COLO829 (cell line): ENCODE measurements around the gene PDE7B.
"Not testable (repeated sequence)": the region's sequence is repeated elsewhere in the genome, so short reads cannot be mapped to it uniquely, and the experiment has no call there.

Experiments
- DNase-seq: peaks from one replicate; pipeline ENCODE4 v3.0.0; 2012; ENCODE audit warnings: low spot score

The PDE7B gene

GRCh38 chr6:136111831-136112230, 260.3 kb downstream of the PDE7B start:
- DNase-seq: no peak

GRCh38 chr6:136112262-136112661, 260.8 kb downstream of the PDE7B start:
- DNase-seq: no peak

- DNase-seq: peak; percentile 39
Measured at GRCh38 chr6:136113736-136114173, 262.3 kb downstream of the PDE7B start.

- DNase-seq: no peak
Measured at GRCh38 chr6:136114661-136115060, 263.2 kb downstream of the PDE7B start.

- no peak for DNase-seq
Measured at GRCh38 chr6:136115941-136116340, 264.4 kb downstream of the PDE7B start.

- no peak for DNase-seq
Measured at GRCh38 chr6:136117081-136117480, 265.6 kb downstream of the PDE7B start.

GRCh38 chr6:136118787-136119186, 267.3 kb downstream of the PDE7B start:
- no peak for DNase-seq

GRCh38 chr6:136123468-136123867, 272.0 kb downstream of the PDE7B start:
- DNase-seq: peak; percentile 24

- DNase-seq: no peak
Measured at GRCh38 chr6:136125585-136125984, 274.1 kb downstream of the PDE7B start.

GRCh38 chr6:136127873-136128272, 276.4 kb downstream of the PDE7B start:
- DNase-seq: no peak

GRCh38 chr6:136129365-136129764, 277.9 kb downstream of the PDE7B start:
- no peak for DNase-seq

GRCh38 chr6:136134268-136134667, 282.8 kb downstream of the PDE7B start:
- DNase-seq: no peak

GRCh38 chr6:136134751-136135150, 283.2 kb downstream of the PDE7B start:
- DNase-seq: no peak

- no peak for DNase-seq
Measured at GRCh38 chr6:136136274-136136673, 284.8 kb downstream of the PDE7B start.

- peak; percentile 87 for DNase-seq
Measured at GRCh38 chr6:136137008-136137692, 285.6 kb downstream of the PDE7B start.

GRCh38 chr6:136137739-136138402, 286.4 kb downstream of the PDE7B start:
- no peak for DNase-seq

GRCh38 chr6:136139111-136139510, 287.6 kb downstream of the PDE7B start:
- not testable (repeated sequence) for DNase-seq

- DNase-seq: no peak
Measured at GRCh38 chr6:136144251-136145023, 292.9 kb downstream of the PDE7B start.

GRCh38 chr6:136146130-136146529, 294.6 kb downstream of the PDE7B start:
- no peak for DNase-seq

- DNase-seq: no peak
Measured at GRCh38 chr6:136147342-136147741, 295.8 kb downstream of the PDE7B start.

- no peak for DNase-seq
Measured at GRCh38 chr6:136148051-136148450, 296.6 kb downstream of the PDE7B start.

GRCh38 chr6:136148523-136148922, 297.0 kb downstream of the PDE7B start:
- no peak for DNase-seq

GRCh38 chr6:136149311-136149710, 297.8 kb downstream of the PDE7B start:
- peak; percentile 52 for DNase-seq
